MCF 10A (cell line): ENCODE data around the gene TTLL13. TPM values are rescaled to one million over a fixed set of nuclear protein-coding genes. Genes with fewer than 3 reads are reported as not detected.
"Not testable (repeated sequence)": the region's sequence is repeated elsewhere in the genome, so short reads cannot be mapped to it uniquely, and the experiment has no call there.

Source experiments
- BruUV-seq: library from RNA; stranded (reverse); fragments of 400-500 nt; replicated peaks from 2 replicates; lab custom pipeline; 2021; lab: Mats Ljungman, UMichigan
- CTCF ChIA-PET: fragments of 300-600 bp; sonication (Branson Sonifier 250); formaldehyde crosslinking; extraction: SDS; loops from one replicate; lab custom pipeline; 2021; ENCODE audit warnings: antibody characterized with exemption, inconsistent platforms; lab: Yijun Ruan, JAX
- POLR2A ChIA-PET: fragments of 300-600, 350-650 bp; sonication (Branson Sonifier 250); formaldehyde crosslinking; extraction: SDS; loops from one replicate; lab custom pipeline; 2020; ENCODE audit warnings: antibody characterized with exemption, inconsistent platforms; lab: Yijun Ruan, JAX
- DNase-seq: peaks from one replicate; pipeline ENCODE4 v3.0.0-alpha.2; 2018; ENCODE audit not compliant: unreplicated experiment
- H3K27ac Mint-ChIP-seq: one replicate; pipeline ENCODE4 v1.8.0; 2022; ENCODE audit warnings: mild to moderate bottlenecking, low read depth, mixed read lengths; ENCODE audit not compliant: unreplicated experiment
- H3K27me3 Mint-ChIP-seq: one replicate; pipeline ENCODE4 v1.8.0; 2022; ENCODE audit warnings: mixed read lengths; ENCODE audit not compliant: insufficient read depth, unreplicated experiment
- H3K36me3 Mint-ChIP-seq: one replicate; pipeline ENCODE4 v1.8.0; 2022; ENCODE audit warnings: mild to moderate bottlenecking, moderate library complexity, mixed read lengths; ENCODE audit not compliant: insufficient read depth, unreplicated experiment
- H3K4me1 Mint-ChIP-seq: one replicate; pipeline ENCODE4 v1.8.0; 2022; ENCODE audit warnings: mixed read lengths; ENCODE audit not compliant: insufficient read depth, unreplicated experiment
- H3K4me3 Mint-ChIP-seq: one replicate; pipeline ENCODE4 v1.8.0; 2022; ENCODE audit warnings: mild to moderate bottlenecking, moderate library complexity, mixed read lengths; ENCODE audit not compliant: unreplicated experiment
- H3K9me3 Mint-ChIP-seq: one replicate; pipeline ENCODE4 v1.8.0; 2022; ENCODE audit warnings: mixed read lengths; ENCODE audit not compliant: unreplicated experiment
- intact Hi-C: fragments of 100-400 bp; cut with micrococcal nuclease; formaldehyde crosslinking; loops from 2 replicates; pipeline ENCODE4 v1.14.1; 2022
- total RNA-seq: library from RNA; stranded (reverse); gene quantifications from 2 replicates; pipeline ENCODE4 v1.2.3, GENCODE V29; 2022
- TF ChIP-seq, protein P1 (sequence below): fragments of 200-600 bp; IDR thresholded peaks from one replicate; pipeline ENCODE4 v1.8.0; 2022; ENCODE audit warnings: antibody characterized with exemption, mild to moderate bottlenecking; ENCODE audit not compliant: unreplicated experiment

Gene TTLL13
- total RNA-seq, 1 experiment from 2014 or later, result not detected

DNA sequence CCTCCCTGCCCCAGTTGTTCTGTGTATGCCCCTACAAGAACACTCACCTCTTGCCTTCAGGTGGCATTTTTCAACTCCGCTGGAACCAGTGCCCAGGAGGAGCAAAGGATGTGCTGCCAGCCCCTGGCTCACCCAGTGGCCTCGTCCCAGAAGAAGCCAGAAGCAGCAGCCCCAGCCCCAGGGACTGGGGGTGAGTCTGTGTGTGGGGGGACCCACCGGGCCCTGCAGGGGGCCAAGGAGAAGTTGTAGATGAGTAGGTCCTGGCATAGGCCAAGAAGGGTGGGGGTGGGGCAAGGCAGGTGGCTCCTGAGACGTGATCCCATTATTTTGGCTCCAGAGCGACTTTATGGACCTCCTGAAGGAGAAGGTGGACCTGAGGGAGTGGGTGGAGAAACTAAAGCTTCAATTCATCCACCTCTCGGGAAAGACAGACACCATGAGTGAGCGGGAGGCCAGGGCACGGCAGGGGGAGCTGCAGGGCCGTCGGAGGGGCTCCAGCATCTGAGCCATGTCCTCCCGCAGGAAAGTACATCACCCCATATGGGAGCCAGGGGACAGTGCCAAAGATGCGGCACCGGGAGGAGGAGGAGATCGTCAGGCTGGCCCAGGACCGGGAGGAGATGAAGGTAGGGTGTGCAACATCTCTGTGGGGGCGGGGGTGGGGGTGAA, 45.4 kb downstream of the TTLL13 start:
- Mint-ChIP-seq H3K9me3 (no peaks in the 10 kb centered on the region), H3K27me3 (no peaks in the 10 kb centered on the region), H3K4me3 (no peak overlapping the region), H3K36me3 (no peaks in the 10 kb centered on the region), H3K4me1 (peaks cover 6% of the 10 kb centered on the region), H3K27ac (no peak overlapping the region)
- BruUV-seq, result no TSS peak
- CTCF ChIA-PET, result interaction anchor here (0.6 to 4.5 kb wide), 6 partner anchors 11 to 1655 kb away, joined by 4 to 54 read pairs (median 6); no protein-coding TSS in a partner anchor
- TF ChIP-seq, protein P1, sequence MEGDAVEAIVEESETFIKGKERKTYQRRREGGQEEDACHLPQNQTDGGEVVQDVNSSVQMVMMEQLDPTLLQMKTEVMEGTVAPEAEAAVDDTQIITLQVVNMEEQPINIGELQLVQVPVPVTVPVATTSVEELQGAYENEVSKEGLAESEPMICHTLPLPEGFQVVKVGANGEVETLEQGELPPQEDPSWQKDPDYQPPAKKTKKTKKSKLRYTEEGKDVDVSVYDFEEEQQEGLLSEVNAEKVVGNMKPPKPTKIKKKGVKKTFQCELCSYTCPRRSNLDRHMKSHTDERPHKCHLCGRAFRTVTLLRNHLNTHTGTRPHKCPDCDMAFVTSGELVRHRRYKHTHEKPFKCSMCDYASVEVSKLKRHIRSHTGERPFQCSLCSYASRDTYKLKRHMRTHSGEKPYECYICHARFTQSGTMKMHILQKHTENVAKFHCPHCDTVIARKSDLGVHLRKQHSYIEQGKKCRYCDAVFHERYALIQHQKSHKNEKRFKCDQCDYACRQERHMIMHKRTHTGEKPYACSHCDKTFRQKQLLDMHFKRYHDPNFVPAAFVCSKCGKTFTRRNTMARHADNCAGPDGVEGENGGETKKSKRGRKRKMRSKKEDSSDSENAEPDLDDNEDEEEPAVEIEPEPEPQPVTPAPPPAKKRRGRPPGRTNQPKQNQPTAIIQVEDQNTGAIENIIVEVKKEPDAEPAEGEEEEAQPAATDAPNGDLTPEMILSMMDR, result no peak
- intact Hi-C loops, result no loop called here
- POLR2A ChIA-PET, result no interaction called here
- no peak for DNase-seq

DNA sequence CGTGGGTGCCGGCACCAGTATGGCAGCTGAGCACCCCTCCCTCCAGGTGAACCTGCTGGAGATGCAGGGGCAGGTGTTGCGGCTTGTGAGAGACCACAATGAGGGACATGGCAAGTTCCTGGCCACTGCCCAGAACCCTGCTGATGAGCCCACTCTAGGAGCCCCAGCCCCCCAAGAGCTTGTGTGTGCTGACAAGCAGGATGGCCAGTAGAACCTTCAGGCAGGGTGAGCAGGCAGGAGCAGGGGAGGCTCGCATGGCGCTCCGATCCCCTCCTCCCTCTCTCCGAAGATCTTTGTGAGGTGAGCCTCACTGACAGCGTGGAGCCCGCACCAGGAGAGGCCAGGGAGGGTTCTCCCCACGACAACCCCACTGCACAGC, 45.9 kb downstream of the TTLL13 start:
- intact Hi-C loops, result no loop called here
- no peaks in the 10 kb centered on the region for H3K27me3 Mint-ChIP-seq
- H3K36me3 Mint-ChIP-seq, result no peaks in the 10 kb centered on the region
- H3K4me1 Mint-ChIP-seq, result peaks cover 6% of the 10 kb centered on the region
- no peak overlapping the region for H3K27ac Mint-ChIP-seq
- H3K4me3 Mint-ChIP-seq, result no peak overlapping the region
- CTCF ChIA-PET, result interaction anchor here (0.8 to 4.5 kb wide), 5 partner anchors 11 to 591 kb away, joined by 3 to 38 read pairs (median 7); no protein-coding TSS in a partner anchor
- POLR2A ChIA-PET, result interaction anchor here (1.1 to 1.3 kb wide), 2 partner anchors 21 to 83 kb away, joined by 3 read pairs; no protein-coding TSS in a partner anchor
- H3K9me3 Mint-ChIP-seq, result no peaks in the 10 kb centered on the region
- TF ChIP-seq, protein P1, result no peak
- no peak for DNase-seq
- BruUV-seq, result no TSS peak

DNA sequence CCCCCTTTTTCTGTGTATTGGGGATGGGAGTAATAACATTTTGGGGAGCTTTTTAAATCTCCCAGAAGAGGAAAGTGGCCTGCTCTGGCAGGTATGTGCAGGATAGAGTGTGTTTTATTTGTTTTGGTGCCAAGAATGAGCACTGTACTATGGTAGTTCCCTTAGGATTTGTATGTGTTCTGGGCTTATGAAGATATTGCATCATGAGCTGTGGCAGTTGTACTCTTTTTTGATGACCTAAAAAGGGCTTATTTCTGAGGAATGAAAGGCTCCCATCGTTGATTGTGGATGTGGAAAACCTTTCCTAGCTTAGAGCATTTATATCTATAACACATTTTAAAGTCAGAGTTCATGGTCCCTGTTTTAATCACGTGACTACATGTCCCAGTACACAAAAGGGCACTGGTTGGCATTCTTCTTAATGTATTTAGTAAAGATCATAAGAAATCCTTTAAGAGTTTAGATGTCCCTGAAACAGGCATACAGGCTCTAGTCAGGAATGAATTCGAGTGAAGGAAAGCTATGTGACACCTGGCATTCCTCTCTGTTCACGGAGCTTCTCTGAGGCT, 47.0 kb downstream of the TTLL13 start:
- intact Hi-C loops, H3K27ac Mint-ChIP-seq, H3K9me3 Mint-ChIP-seq, H3K4me3 Mint-ChIP-seq, BruUV-seq, H3K4me1 Mint-ChIP-seq, H3K27me3 Mint-ChIP-seq, DNase-seq, H3K36me3 Mint-ChIP-seq: not testable (repeated sequence)
- ChIA-PET POLR2A (interaction anchor here (1.1 to 1.3 kb wide), 3 partner anchors 8 to 82 kb away, joined by 3 read pairs; no protein-coding TSS in a partner anchor), CTCF (interaction anchor here (0.7 to 4.5 kb wide), 6 partner anchors 10 to 636 kb away, joined by 3 to 38 read pairs (median 6); partner anchors contain the start of gene HDDC3)

DNA sequence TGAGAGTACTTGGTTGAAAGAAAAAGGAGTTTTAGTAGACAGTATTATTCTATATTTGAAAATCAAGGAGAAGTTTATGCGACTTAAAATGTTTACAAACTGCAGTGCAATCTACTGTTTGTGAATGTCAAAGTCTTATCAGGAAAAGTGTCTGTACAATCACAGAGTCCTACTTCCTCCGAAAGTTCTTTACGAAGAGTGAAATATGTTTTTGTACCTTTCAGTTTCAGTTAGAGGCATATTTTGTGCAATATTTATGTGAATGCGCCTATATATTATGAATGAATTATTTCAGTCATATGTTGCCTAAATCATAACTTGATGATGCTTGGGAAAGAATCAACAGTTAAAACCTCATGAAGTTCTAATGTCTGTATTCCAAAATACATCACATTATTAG, 47.7 kb downstream of the TTLL13 start:
- TF ChIP-seq, protein P1, result no peak
- Mint-ChIP-seq H3K4me3 (no peak overlapping the region), H3K4me1 (peaks cover 11% of the 10 kb centered on the region), H3K36me3 (no peaks in the 10 kb centered on the region), H3K27me3 (no peaks in the 10 kb centered on the region), H3K9me3 (no peaks in the 10 kb centered on the region), H3K27ac (no peak overlapping the region)
- intact Hi-C loops, result no loop called here
- BruUV-seq, result no TSS peak
- ChIA-PET POLR2A (interaction anchor here (1.2 kb wide), 1 partner anchor 9 kb away, joined by 3 read pairs; no protein-coding TSS in a partner anchor), CTCF (interaction anchor here (0.7 to 4.5 kb wide), 5 partner anchors 9 to 635 kb away, joined by 3 to 38 read pairs (median 7); partner anchors contain the start of gene HDDC3)
- no peak for DNase-seq
